GOT3 (cell line): ENCODE results near the gene GABRR3.

ENCODE experiments used
- DNase-seq: peaks from one replicate; lab custom pipeline; 2025; ENCODE audit warnings: mixed read lengths; lab: John Stamatoyannopoulos, UW

The GABRR3 gene

GRCh38 chr3:98035208-98035607, at the start of gene GABRR3:
GABRR3 (minus strand) TSS chr3:98035315; CDS start chr3:98034987, 328 bp downstream.
- no peak for DNase-seq

GRCh38 chr3:98073486-98073885, 38.4 kb upstream of the GABRR3 start:
- DNase-seq: no peak

GRCh38 chr3:98070840-98071239, 35.7 kb upstream of the GABRR3 start:
- no peak for DNase-seq

- DNase-seq: no peak
These were observed 33.7 kb upstream of the GABRR3 start for GRCh38 chr3:98068824-98069223.

- DNase-seq: no peak
These were observed 23.3 kb upstream of the GABRR3 start for GRCh38 chr3:98058244-98058960.

GRCh38 chr3:98057631-98058030, 22.5 kb upstream of the GABRR3 start:
- no peak for DNase-seq

- DNase-seq: no peak
These were observed 20.9 kb upstream of the GABRR3 start for GRCh38 chr3:98056035-98056434.

GRCh38 chr3:98049271-98049670, 14.2 kb upstream of the GABRR3 start:
- no peak for DNase-seq

GRCh38 chr3:98048586-98048985, 13.5 kb upstream of the GABRR3 start:
- no peak for DNase-seq

GRCh38 chr3:98041350-98041749, 6.2 kb upstream of the GABRR3 start:
- DNase-seq: no peak

GRCh38 chr3:98039322-98040024, 4.4 kb upstream of the GABRR3 start:
- DNase-seq: peak; percentile 24

- DNase-seq: no peak
These were observed 3.8 kb upstream of the GABRR3 start for GRCh38 chr3:98038876-98039275.

GRCh38 chr3:98038286-98038685, 3.2 kb upstream of the GABRR3 start:
- DNase-seq: no peak

- no peak for DNase-seq
These were observed 629 bp downstream of the GABRR3 start for GRCh38 chr3:98034486-98034885.

- no peak for DNase-seq
These were observed 1.1 kb downstream of the GABRR3 start for GRCh38 chr3:98034036-98034435.

- DNase-seq: no peak
These were observed 2.2 kb downstream of the GABRR3 start for GRCh38 chr3:98032904-98033303.

- DNase-seq: no peak
These were observed 2.9 kb downstream of the GABRR3 start for GRCh38 chr3:98032265-98032664.

GRCh38 chr3:98029083-98029482, 6.0 kb downstream of the GABRR3 start:
- no peak for DNase-seq

- no peak for DNase-seq
These were observed 8.0 kb downstream of the GABRR3 start for GRCh38 chr3:98027085-98027446.

- no peak for DNase-seq
These were observed 8.6 kb downstream of the GABRR3 start for GRCh38 chr3:98026425-98027084.

GRCh38 chr3:98025392-98025945, 9.6 kb downstream of the GABRR3 start:
- no peak for DNase-seq

GRCh38 chr3:98022978-98023820, 11.9 kb downstream of the GABRR3 start:
- DNase-seq: peak; percentile 51
